Measurements from ENCODE around the gene RRAS.
"Not testable (repeated sequence)": the region's sequence is repeated elsewhere in the genome, so short reads cannot be mapped to it uniquely, and the experiment has no call there.

The RRAS gene

GRCh38 chr19:49637821-49638738, 1.9 kb downstream of the RRAS start:
- CTCF ChIA-PET: interaction anchor here (1.0 to 1.2 kb wide), 2 partner anchors 8 to 67 kb away, joined by 3 read pairs; no protein-coding TSS in a partner anchor
- no peak for TF ChIP-seq CTCF (IDR thresholded peaks at IDR 0.05; ENCODE audit: insufficient read depth, low read length, missing control alignments)
- peak; percentile 14 for DNase-seq (ENCODE audit: low read depth, low spot score)
- POLR2A ChIA-PET: interaction anchor here (1.6 kb wide), 1 partner anchor 48 kb away, joined by 4 read pairs; no protein-coding TSS in a partner anchor
- H3K4me3 ChIP-seq (ENCODE audit: low read depth, low read length): peak overlapping the region; percentile 61

GRCh38 chr19:49636233-49636932, 3.6 kb downstream of the RRAS start:
- POLR2A ChIA-PET: interaction anchor here (0.6 kb wide), 1 partner anchor 28 kb away, joined by 3 read pairs; no protein-coding TSS in a partner anchor
- no peak overlapping the region for H3K4me3 ChIP-seq (ENCODE audit: low read depth, low read length)
- CTCF ChIA-PET: interaction anchor here (0.8 to 0.9 kb wide), 2 partner anchors 21 to 36 kb away, joined by 3 read pairs; no protein-coding TSS in a partner anchor
- DNase-seq (ENCODE audit: low read depth, low spot score): no peak
- TF ChIP-seq CTCF (IDR thresholded peaks at IDR 0.05; ENCODE audit: insufficient read depth, low read length, missing control alignments): no peak

- POLR2A ChIA-PET: no interaction called here
These were observed 4.3 kb downstream of the RRAS start for GRCh38 chr19:49635530-49636232.

GRCh38 chr19:49633273-49633672, 6.7 kb downstream of the RRAS start:
- POLR2A ChIA-PET; DNase-seq (ENCODE audit: low read depth, low spot score); H3K4me3 ChIP-seq (ENCODE audit: low read depth, low read length); CTCF ChIA-PET: not testable (repeated sequence)

More at GRCh38 chr19:49635530-49636232, 4.3 kb downstream of the RRAS start:
- DNase-seq (ENCODE audit: low read depth, low spot score): no peak
- peak; percentile 9 for TF ChIP-seq CTCF (IDR thresholded peaks at IDR 0.05; ENCODE audit: insufficient read depth, low read length, missing control alignments)
- H3K4me3 ChIP-seq (ENCODE audit: low read depth, low read length): no peak overlapping the region
- CTCF ChIA-PET: interaction anchor here (1.0 to 1.2 kb wide), 2 partner anchors 37 to 66 kb away, joined by 3 to 5 read pairs; no protein-coding TSS in a partner anchor

GRCh38 chr19:49632576-49632975, 7.4 kb downstream of the RRAS start:
- no peak for TF ChIP-seq CTCF (IDR thresholded peaks at IDR 0.05; ENCODE audit: insufficient read depth, low read length, missing control alignments)
- no peak for DNase-seq (ENCODE audit: low read depth, low spot score)
- no peak overlapping the region for H3K4me3 ChIP-seq (ENCODE audit: low read depth, low read length)
- ChIA-PET CTCF (no interaction called here), POLR2A (no interaction called here)

GRCh38 chr19:49631610-49632192, 8.2 kb downstream of the RRAS start:
- TF ChIP-seq CTCF (IDR thresholded peaks at IDR 0.05; ENCODE audit: insufficient read depth, low read length, missing control alignments): no peak
- ChIA-PET POLR2A (no interaction called here), CTCF (interaction anchor here (0.7 kb wide), 1 partner anchor 22 kb away, joined by 3 read pairs; no protein-coding TSS in a partner anchor)
- DNase-seq (ENCODE audit: low read depth, low spot score): no peak
- H3K4me3 ChIP-seq (ENCODE audit: low read depth, low read length): no peak overlapping the region
